Sigmoid colon (tissue), 7 donors: ENCODE data around the gene ILKAP. TPM values are rescaled to one million over a fixed set of nuclear protein-coding genes. Genes with fewer than 3 reads are reported as not detected.
A peak's percentile ranks its signal among the peaks of the same experiment; 100 is the strongest.

Experiments used
- DNase-seq: peaks from one replicate; pipeline ENCODE4 v3.0.0-alpha.2; 2019
- H3K27ac ChIP-seq, 4 donors: fragments of 200-600 bp; sonication (generic); one replicate each; pipeline ENCODE4 v1.5.1; 2016 to 2019; ENCODE audit warnings: mild to moderate bottlenecking in 1 of 4
- H3K27me3 ChIP-seq, 3 donors: fragments of 200-600 bp; sonication (generic); one replicate each; pipeline ENCODE4 v1.5.1; 2019; ENCODE audit warnings: mild to moderate bottlenecking in 1 of 3
- H3K36me3 ChIP-seq, 4 donors: fragments of 200-600 bp; sonication (generic); one replicate each; pipeline ENCODE4 v1.5.1; 2016 to 2019
- H3K4me1 ChIP-seq, 4 donors: fragments of 200-600 bp; sonication (generic); one replicate each; pipeline ENCODE4 v1.5.1; 2017 to 2019
- H3K4me3 ChIP-seq, 4 donors: fragments of 200-600 bp; sonication (generic); one replicate each; pipeline ENCODE4 v1.5.1; 2017 to 2019; ENCODE audit warnings: mild to moderate bottlenecking in 2 of 4, moderate library complexity in 1 of 4
- H3K9me3 ChIP-seq, 4 donors: fragments of 200-600 bp in 3 of 4; sonication (generic) in 3 of 4; one replicate each; pipeline versions ENCODE4 v1.5.1 to v1.6.1; 2013 to 2019
- EP300 ChIP-seq, 4 donors: sonication (generic); formaldehyde crosslinking; IDR thresholded peaks; one replicate each; pipeline ENCODE4 v1.6.1; 2017; ENCODE audit warnings: antibody characterized with exemption in 4 of 4
- POLR2A ChIP-seq, 2 donors: fragments of 450-650 bp; IDR thresholded peaks; one replicate each; pipeline ENCODE4 v1.6.1; 2016; ENCODE audit warnings: antibody characterized with exemption in 2 of 2, mild to moderate bottlenecking in 2 of 2, moderate library complexity in 2 of 2
- POLR2AphosphoS5 ChIP-seq, 4 donors: sonication (generic); formaldehyde crosslinking; IDR thresholded peaks; one replicate each; pipeline ENCODE4 v1.6.1; 2017; ENCODE audit warnings: antibody characterized with exemption in 4 of 4
- WGBS, 2 donors: extraction: QIAGEN DNeasy Blood & Tissue Kit; methylation state at CpG; one replicate each; pipeline ENCODE4 v1.1.7; 2013; 5-methylcytosine and 5-hydroxymethylcytosine counted together
- intact Hi-C: fragments of 100-400 bp; cut with DNase I; formaldehyde crosslinking; loops from one replicate; pipeline ENCODE4 v1.15.1; 2023
- polyA plus RNA-seq, 3 donors: library from polyadenylated mRNA; stranded (reverse); fragments of 200-250 nt; gene quantifications; one replicate each; pipeline ENCODE4 v1.2.3, GENCODE V29; 2013
- total RNA-seq, 4 donors: library from RNA; depleted of rRNA; stranded (reverse); fragments of >200 nt; gene quantifications; one replicate each; pipeline ENCODE4 v1.1.0, GENCODE V29; 2016
- TF ChIP-seq, protein P1 (sequence below), 4 experiments: fragments of 450-650 bp in 3 of 4; fragments of 200-600 bp in 1 of 4; IDR thresholded peaks; one replicate each; pipeline ENCODE4 v1.5.1; 2016 to 2019; ENCODE audit warnings: antibody characterized with exemption in 4 of 4, mild to moderate bottlenecking in 3 of 4, moderate library complexity in 2 of 4
- donor health status: healthy with polysubstance abuse.
- donor health status: Bipolar disorder and iron deficiency.
- donor health status: healthy.

The ILKAP gene
- total and polyA plus RNA-seq, 7 donors, result 26.4 to 57.3 (median 40.6) TPM

GRCh38 chr2:238161291-238162051, 42.0 kb downstream of the ILKAP start:
- DNase-seq, result no peak
- no peaks in the 10 kb centered on the region for H3K9me3 ChIP-seq
- no peak overlapping the region for H3K4me3 ChIP-seq
- no peak overlapping the region for H3K27ac ChIP-seq
- 86 to 92% methylated on average over 21 of the region's 21 CpGs for WGBS, 2 donors
- peaks cover 18 to 46% (median 33%) of the 10 kb centered on the region in 3 donors for H3K27me3 ChIP-seq
- no peak for TF ChIP-seq POLR2A (IDR thresholded peaks at IDR 0.05)
- no peak for TF ChIP-seq POLR2AphosphoS5 (IDR thresholded peaks at IDR 0.05)
- TF ChIP-seq, protein P1, sequence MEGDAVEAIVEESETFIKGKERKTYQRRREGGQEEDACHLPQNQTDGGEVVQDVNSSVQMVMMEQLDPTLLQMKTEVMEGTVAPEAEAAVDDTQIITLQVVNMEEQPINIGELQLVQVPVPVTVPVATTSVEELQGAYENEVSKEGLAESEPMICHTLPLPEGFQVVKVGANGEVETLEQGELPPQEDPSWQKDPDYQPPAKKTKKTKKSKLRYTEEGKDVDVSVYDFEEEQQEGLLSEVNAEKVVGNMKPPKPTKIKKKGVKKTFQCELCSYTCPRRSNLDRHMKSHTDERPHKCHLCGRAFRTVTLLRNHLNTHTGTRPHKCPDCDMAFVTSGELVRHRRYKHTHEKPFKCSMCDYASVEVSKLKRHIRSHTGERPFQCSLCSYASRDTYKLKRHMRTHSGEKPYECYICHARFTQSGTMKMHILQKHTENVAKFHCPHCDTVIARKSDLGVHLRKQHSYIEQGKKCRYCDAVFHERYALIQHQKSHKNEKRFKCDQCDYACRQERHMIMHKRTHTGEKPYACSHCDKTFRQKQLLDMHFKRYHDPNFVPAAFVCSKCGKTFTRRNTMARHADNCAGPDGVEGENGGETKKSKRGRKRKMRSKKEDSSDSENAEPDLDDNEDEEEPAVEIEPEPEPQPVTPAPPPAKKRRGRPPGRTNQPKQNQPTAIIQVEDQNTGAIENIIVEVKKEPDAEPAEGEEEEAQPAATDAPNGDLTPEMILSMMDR (IDR thresholded peaks at IDR 0.05), result no peak
- no peak for TF ChIP-seq EP300 (IDR thresholded peaks at IDR 0.05)
- H3K36me3 ChIP-seq, result no peaks in the 10 kb centered on the region
- H3K4me1 ChIP-seq, result peaks cover 0 to 27% (median 23%) of the 10 kb centered on the region in 4 donors
- intact Hi-C loops, result no loop called here

- Histone ChIP-seq H3K4me1 (peaks cover 0 to 27% (median 23%) of the 10 kb centered on the region in 4 donors), H3K9me3 (no peaks in the 10 kb centered on the region), H3K27ac (no peak overlapping the region), H3K4me3 (no peak overlapping the region), H3K27me3 (peaks cover 18 to 46% (median 33%) of the 10 kb centered on the region in 3 donors), H3K36me3 (no peaks in the 10 kb centered on the region)
- no peak for TF ChIP-seq POLR2AphosphoS5 (IDR thresholded peaks at IDR 0.05)
- TF ChIP-seq, protein P1 (IDR thresholded peaks at IDR 0.05), result peak in 1 of 4 experiments; percentile 18
- intact Hi-C loops, result no loop called here
- WGBS, 2 donors, result 55 to 57% methylated on average over 23 of the region's 23 CpGs
- no peak for DNase-seq
These were observed 43.0 kb downstream of the ILKAP start for GRCh38 chr2:238160206-238161129.

GRCh38 chr2:238159661-238160205, 43.8 kb downstream of the ILKAP start:
- TF ChIP-seq POLR2A (IDR thresholded peaks at IDR 0.05), result no peak
- TF ChIP-seq, protein P1 (IDR thresholded peaks at IDR 0.05), result no peak
- no peak for TF ChIP-seq POLR2AphosphoS5 (IDR thresholded peaks at IDR 0.05)
- no peak for TF ChIP-seq EP300 (IDR thresholded peaks at IDR 0.05)
- Histone ChIP-seq H3K27ac (no peak overlapping the region), H3K27me3 (peaks cover 18 to 46% (median 33%) of the 10 kb centered on the region in 3 donors), H3K4me1 (peaks cover 0 to 27% (median 23%) of the 10 kb centered on the region in 4 donors), H3K36me3 (no peaks in the 10 kb centered on the region), H3K4me3 (no peak overlapping the region), H3K9me3 (no peaks in the 10 kb centered on the region)
- WGBS, 2 donors, result 35 to 51% methylated on average over 10 of the region's 10 CpGs
- no peak for DNase-seq
- intact Hi-C loops, result loop anchor here (2.0 kb wide), 1 partner anchor 103 kb away; no protein-coding TSS in a partner anchor

GRCh38 chr2:238159071-238159539, 44.4 kb downstream of the ILKAP start:
- no peaks in the 10 kb centered on the region for H3K36me3 ChIP-seq
- H3K9me3 ChIP-seq, result no peaks in the 10 kb centered on the region
- no peak for DNase-seq
- peaks cover 0 to 24% (median 21%) of the 10 kb centered on the region in 4 donors for H3K4me1 ChIP-seq
- no peak overlapping the region for H3K27ac ChIP-seq
- no peak for TF ChIP-seq POLR2A (IDR thresholded peaks at IDR 0.05)
- no peak for TF ChIP-seq POLR2AphosphoS5 (IDR thresholded peaks at IDR 0.05)
- no peak for TF ChIP-seq EP300 (IDR thresholded peaks at IDR 0.05)
- TF ChIP-seq, protein P1 (IDR thresholded peaks at IDR 0.05), result no peak
- H3K27me3 ChIP-seq, result peaks cover 16 to 43% (median 30%) of the 10 kb centered on the region in 3 donors
- intact Hi-C loops, result loop anchor here (2.0 kb wide), 1 partner anchor 104 kb away; no protein-coding TSS in a partner anchor
- WGBS, 2 donors, result 1% methylated on average over 52 of the region's 52 CpGs
- peak overlapping the region in 3 of 4 donors; percentile 28 to 38 (median 36) for H3K4me3 ChIP-seq
